ENCODE measurements around the gene DDRGK1. TPM values are rescaled to one million over a fixed set of nuclear protein-coding genes. Genes with fewer than 3 reads are reported as not detected.
"Not testable (repeated sequence)": the region's sequence is repeated elsewhere in the genome, so short reads cannot be mapped to it uniquely, and the experiment has no call there.

DDRGK1 gene
- total RNA-seq, 1 experiment from 2014 or later = 37.1 TPM

- no peak for DNase-seq (ENCODE audit: low spot score)
These were observed 38.8 kb downstream of the DDRGK1 start for GRCh38 chr20:3165473-3166337.

- no peak for DNase-seq (ENCODE audit: low spot score)
These were observed 39.6 kb downstream of the DDRGK1 start for GRCh38 chr20:3164763-3165410.

GRCh38 chr20:3164043-3164762, 40.3 kb downstream of the DDRGK1 start:
- DNase-seq (ENCODE audit: low spot score) = no peak

GRCh38 chr20:3163099-3164042, 41.1 kb downstream of the DDRGK1 start:
- no peak for DNase-seq (ENCODE audit: low spot score)

GRCh38 chr20:3162080-3162611, 42.3 kb downstream of the DDRGK1 start:
- DNase-seq (ENCODE audit: low spot score) = no peak

- DNase-seq (ENCODE audit: low spot score) = no peak
These were observed 43.0 kb downstream of the DDRGK1 start for GRCh38 chr20:3161316-3162079.

GRCh38 chr20:3160418-3160817, 44.1 kb downstream of the DDRGK1 start:
- DNase-seq (ENCODE audit: low spot score) = no peak

- DNase-seq (ENCODE audit: low spot score) = no peak
These were observed 45.5 kb downstream of the DDRGK1 start for GRCh38 chr20:3158968-3159431.

- DNase-seq (ENCODE audit: low spot score) = no peak
These were observed 46.7 kb downstream of the DDRGK1 start for GRCh38 chr20:3157817-3158216.

- no peak for DNase-seq (ENCODE audit: low spot score)
These were observed 47.5 kb downstream of the DDRGK1 start for GRCh38 chr20:3156811-3157619.

GRCh38 chr20:3152057-3152644, 52.3 kb downstream of the DDRGK1 start:
- DNase-seq (ENCODE audit: low spot score) = not testable (repeated sequence)

GRCh38 chr20:3150908-3151307, 53.6 kb downstream of the DDRGK1 start:
- DNase-seq (ENCODE audit: low spot score) = no peak

GRCh38 chr20:3146732-3147341, 57.6 kb downstream of the DDRGK1 start:
- DNase-seq (ENCODE audit: low spot score) = no peak

GRCh38 chr20:3141757-3142156, 62.7 kb downstream of the DDRGK1 start:
- DNase-seq (ENCODE audit: low spot score) = no peak

Data from H4 (cell line).